Colonic mucosa (tissue), 4 donors: ENCODE measurements around the gene SLCO1B1. TPM values are rescaled to one million over a fixed set of nuclear protein-coding genes. Genes with fewer than 3 reads are reported as not detected.

ENCODE experiments used
- DNase-seq: peaks from one replicate; pipeline ENCODE4 v3.0.0-alpha.2; 2020
- H3K27ac ChIP-seq: fragments of 200-600 bp; one replicate; pipeline ENCODE4 v1.8.0; 2021
- H3K27me3 ChIP-seq: fragments of 200-600 bp; one replicate; pipeline ENCODE4 v1.8.0; 2021
- H3K36me3 ChIP-seq: fragments of 200-600 bp; one replicate; pipeline ENCODE4 v1.8.0; 2021
- H3K4me1 ChIP-seq: fragments of 200-600 bp; one replicate; pipeline ENCODE4 v1.8.0; 2021; ENCODE audit warnings: mild to moderate bottlenecking
- H3K4me3 ChIP-seq: fragments of 200-600 bp; one replicate; pipeline ENCODE4 v1.8.0; 2021
- H3K9ac ChIP-seq, 2 donors: one replicate each; pipeline ENCODE4 v1.7.0; 2013; ENCODE audit warnings: control low read depth in 2 of 2, low read depth in 2 of 2, low read length in 2 of 2
- H3K9me3 ChIP-seq: fragments of 200-600 bp; one replicate; pipeline ENCODE4 v1.8.0; 2021
- CTCF ChIP-seq: fragments of 200-600 bp; IDR thresholded peaks from one replicate; pipeline ENCODE4 v1.8.0; 2022; ENCODE audit warnings: antibody characterized with exemption, mild to moderate bottlenecking
- intact Hi-C: fragments of 100-400 bp; cut with DNase I; formaldehyde crosslinking; loops from one replicate; pipeline ENCODE4 v1.14.1; 2022
- total RNA-seq, 2 donors: library from RNA; stranded (reverse); fragmentation: NEBNext Ultra II Directional in 1 of 2; extraction: Animal tissue kit (Norgen Biotek cat#: 25700) in 1 of 2; gene quantifications; one replicate each; pipeline ENCODE4 v1.2.1, GENCODE V29; 2021
- donor health status: healthy.
- donor health status: DM: no; HTN: no; CAD: no.
- donor health status: DM: no; HTN: no; CAD: no.

SLCO1B1 gene
- total RNA-seq, 2 donors from 2014 or later, result not detected

GRCh38 chr12:21257172-21257571 is 126.2 kb downstream of the SLCO1B1 start:
- no peaks in the 10 kb centered on the region for H3K36me3 ChIP-seq
- TF ChIP-seq CTCF, result no peak
- H3K9ac ChIP-seq, result no peak overlapping the region
- intact Hi-C loops, result no loop called here
- no peak overlapping the region for H3K4me3 ChIP-seq
- H3K9me3 ChIP-seq, result no peaks in the 10 kb centered on the region
- DNase-seq, result no peak
- H3K27me3 ChIP-seq, result no peaks in the 10 kb centered on the region
- H3K27ac ChIP-seq, result no peak overlapping the region
- no peaks in the 10 kb centered on the region for H3K4me1 ChIP-seq

GRCh38 chr12:21264232-21264631 is 133.2 kb downstream of the SLCO1B1 start:
- Histone ChIP-seq H3K27me3 (no peaks in the 10 kb centered on the region), H3K9me3 (no peaks in the 10 kb centered on the region), H3K4me1 (no peaks in the 10 kb centered on the region), H3K36me3 (no peaks in the 10 kb centered on the region), H3K4me3 (no peak overlapping the region), H3K27ac (no peak overlapping the region), H3K9ac (no peak overlapping the region)
- no peak for TF ChIP-seq CTCF
- intact Hi-C loops, result no loop called here
- no peak for DNase-seq

GRCh38 chr12:21265932-21266331 is 134.9 kb downstream of the SLCO1B1 start:
- Histone ChIP-seq H3K27me3 (no peaks in the 10 kb centered on the region), H3K36me3 (no peaks in the 10 kb centered on the region), H3K4me1 (no peaks in the 10 kb centered on the region), H3K9ac (no peak overlapping the region), H3K4me3 (no peak overlapping the region), H3K27ac (no peak overlapping the region), H3K9me3 (no peaks in the 10 kb centered on the region)
- DNase-seq, result no peak
- no peak for TF ChIP-seq CTCF
- intact Hi-C loops, result no loop called here

- no peak overlapping the region for H3K27ac ChIP-seq
- no peak for DNase-seq
- no peaks in the 10 kb centered on the region for H3K27me3 ChIP-seq
- intact Hi-C loops, result no loop called here
- no peak overlapping the region for H3K4me3 ChIP-seq
- no peaks in the 10 kb centered on the region for H3K36me3 ChIP-seq
- no peak for TF ChIP-seq CTCF
- H3K9ac ChIP-seq, result no peak overlapping the region
- H3K9me3 ChIP-seq, result no peaks in the 10 kb centered on the region
- no peaks in the 10 kb centered on the region for H3K4me1 ChIP-seq
These were observed 145.8 kb downstream of the SLCO1B1 start for GRCh38 chr12:21276826-21277225.

Other genes with a start within 250 kb of the SLCO1B1 start
- not detected for gene SLCO1A2, start 203.7 kb downstream of the SLCO1B1 start, total RNA-seq
- gene IAPP, start 241.7 kb downstream of the SLCO1B1 start, total RNA-seq, result not detected